GM23338 (cell line): ENCODE measurements around the gene GATAD2B. TPM values are rescaled to one million over a fixed set of nuclear protein-coding genes. Genes with fewer than 3 reads are reported as not detected.
A peak's percentile ranks its signal among the peaks of the same experiment; 100 is the strongest.

ENCODE experiments used
- ATAC-seq: fragments of 200-7000 bp; cut with Tn5 transposase; 3 replicates; pipeline ENCODE4 v1.9.1; 2020
- DNase-seq: peaks from one replicate; pipeline ENCODE4 v3.0.0-alpha.2; 2015; ENCODE audit warnings: low spot score
- H2AFZ ChIP-seq: fragments of 200-600 bp; sonication (generic); 2 replicates; pipeline ENCODE4 v1.8.0; 2016; ENCODE audit warnings: antibody characterized with exemption, mild to moderate bottlenecking, moderate library complexity
- H3F3A ChIP-seq: fragments of 200-600 bp; sonication (generic); replicated peaks from 2 replicates; pipeline ENCODE4 v1.8.0; 2017; ENCODE audit warnings: antibody characterized with exemption, mixed run types, low read depth
- H3K27ac ChIP-seq: fragments of 200-600 bp; sonication (generic); 2 replicates; pipeline ENCODE4 v1.6.1; 2016; ENCODE audit warnings: low read depth
- H3K27me3 ChIP-seq: fragments of 200-600 bp; sonication (generic); 2 replicates; pipeline ENCODE4 v1.8.0; 2016; ENCODE audit warnings: mild to moderate bottlenecking, mixed run types, moderate library complexity; ENCODE audit not compliant: insufficient read depth
- H3K36me3 ChIP-seq: fragments of 200-600 bp; sonication (generic); 2 replicates; pipeline ENCODE4 v1.8.0; 2016; ENCODE audit warnings: mild to moderate bottlenecking; ENCODE audit not compliant: insufficient read depth
- H3K4me1 ChIP-seq: fragments of 200-600 bp; sonication (generic); 2 replicates; pipeline ENCODE4 v1.8.0; 2016; ENCODE audit warnings: mild to moderate bottlenecking, moderate library complexity; ENCODE audit not compliant: insufficient read depth
- H3K4me2 ChIP-seq: fragments of 200-600 bp; sonication (generic); 2 replicates; pipeline ENCODE4 v1.7.1; 2017; ENCODE audit warnings: mixed run types
- H3K4me3 ChIP-seq: fragments of 200-600 bp; sonication (generic); 2 replicates; pipeline ENCODE4 v1.6.1; 2016; ENCODE audit warnings: mixed run types
- H3K79me2 ChIP-seq: fragments of 200-600 bp; sonication (generic); replicated peaks from 2 replicates; pipeline ENCODE4 v1.8.0; 2017; ENCODE audit warnings: mild to moderate bottlenecking; ENCODE audit not compliant: insufficient read depth
- H3K9me2 ChIP-seq: fragments of 200-600 bp; sonication (generic); 2 replicates; pipeline ENCODE4 v1.8.0; 2017; ENCODE audit not compliant: insufficient read depth
- H4K20me1 ChIP-seq: fragments of 200-600 bp; sonication (generic); replicated peaks from 2 replicates; pipeline ENCODE4 v1.8.0; 2017; ENCODE audit warnings: mild to moderate bottlenecking; ENCODE audit not compliant: insufficient read depth
- H3K27ac Mint-ChIP-seq: 2 replicates; pipeline ENCODE4 v1.8.0; 2020; ENCODE audit warnings: inconsistent platforms, mild to moderate bottlenecking, moderate library complexity, mixed read lengths
- H3K27me3 Mint-ChIP-seq: 3 replicates; pipeline ENCODE4 v1.8.0; 2022; ENCODE audit warnings: low read depth, mild to moderate bottlenecking, moderate library complexity, mixed read lengths, inconsistent platforms; ENCODE audit not compliant: insufficient read depth, poor library complexity
- H3K36me3 Mint-ChIP-seq: 3 replicates; pipeline ENCODE4 v1.8.0; 2021; ENCODE audit warnings: low read depth, mild to moderate bottlenecking, inconsistent platforms, moderate library complexity, mixed read lengths
- H3K4me1 Mint-ChIP-seq: 3 replicates; pipeline ENCODE4 v1.8.0; 2020; ENCODE audit warnings: mild to moderate bottlenecking, inconsistent platforms, mixed read lengths
- H3K4me3 Mint-ChIP-seq: 3 replicates; pipeline ENCODE4 v1.8.0; 2021; ENCODE audit warnings: moderate library complexity, mild to moderate bottlenecking, inconsistent platforms, mixed read lengths
- H3K9me3 Mint-ChIP-seq: 3 replicates; pipeline ENCODE4 v1.8.0; 2020; ENCODE audit warnings: moderate library complexity, mild to moderate bottlenecking, inconsistent platforms, mixed read lengths
- CREB1 ChIP-seq: fragments of 250-450 bp; sonication (Bioruptor Pico); IDR thresholded peaks from 2 replicates; pipeline ENCODE4 v1.5.0; 2020; ENCODE audit warnings: low read depth, mild to moderate bottlenecking, moderate library complexity
- CTCF ChIP-seq, 2 experiments: fragments of 200-600 bp in 1 of 2; sonication (generic) in 1 of 2; conservative IDR thresholded peaks; 2 replicates each; pipeline versions ENCODE4 v1.5.1 to v1.6.1; 2016 to 2017; ENCODE audit warnings: antibody characterized with exemption in 2 of 2, low read depth in 2 of 2, mild to moderate bottlenecking in 2 of 2, moderate library complexity in 1 of 2
- ETS1 ChIP-seq: IDR thresholded peaks from 2 replicates; pipeline ENCODE4 v1.6.1; 2016; ENCODE audit warnings: antibody characterized with exemption
- EZH2 ChIP-seq: fragments of 200-600 bp; sonication (generic); IDR thresholded peaks from one replicate; pipeline ENCODE4 v1.8.0; 2017; ENCODE audit warnings: antibody characterized with exemption, mild to moderate bottlenecking, low read depth; ENCODE audit not compliant: unreplicated experiment
- NANOG ChIP-seq: IDR thresholded peaks from 2 replicates; pipeline ENCODE4 v1.6.1; 2016; ENCODE audit warnings: antibody characterized with exemption, borderline replicate concordance
- POLR2AphosphoS5 ChIP-seq: IDR thresholded peaks from 2 replicates; pipeline ENCODE4 v1.6.1; 2016; ENCODE audit warnings: antibody characterized with exemption, low read depth
- REST ChIP-seq: IDR thresholded peaks from one replicate; pipeline ENCODE4 v1.6.1; 2018; ENCODE audit warnings: antibody characterized with exemption; ENCODE audit not compliant: unreplicated experiment
- STAT1 ChIP-seq: IDR thresholded peaks from one replicate; pipeline ENCODE4 v1.6.1; 2016; ENCODE audit warnings: antibody characterized with exemption; ENCODE audit not compliant: unreplicated experiment
- ZNF114 ChIP-seq: fragments of 250-450 bp; sonication (Bioruptor Pico); IDR thresholded peaks from 2 replicates; pipeline ENCODE4 v1.5.0; 2020; ENCODE audit warnings: mild to moderate bottlenecking, moderate library complexity
- ZNF331 ChIP-seq: fragments of 250-450 bp; sonication (Bioruptor Pico); IDR thresholded peaks from 2 replicates; pipeline ENCODE4 v1.5.0; 2020; ENCODE audit warnings: low read depth, mild to moderate bottlenecking, moderate library complexity
- polyA plus RNA-seq: library from polyadenylated mRNA; unstranded; fragments of >200 nt; fragmentation: Nextera tagmentation; extraction: Ambion mirVana; gene quantifications from 2 replicates; pipeline ENCODE4 v1.2.1, GENCODE V29; 2016
- total RNA-seq: library from RNA; depleted of rRNA; stranded (reverse); fragments of >200 nt; shearing (Covaris generic); gene quantifications from 2 replicates; pipeline ENCODE4 v1.2.3, GENCODE V29; 2014

The GATAD2B gene
- total and polyA plus RNA-seq, 2 experiments from 2014 or later = 5.2 to 17.8 TPM

DNA sequence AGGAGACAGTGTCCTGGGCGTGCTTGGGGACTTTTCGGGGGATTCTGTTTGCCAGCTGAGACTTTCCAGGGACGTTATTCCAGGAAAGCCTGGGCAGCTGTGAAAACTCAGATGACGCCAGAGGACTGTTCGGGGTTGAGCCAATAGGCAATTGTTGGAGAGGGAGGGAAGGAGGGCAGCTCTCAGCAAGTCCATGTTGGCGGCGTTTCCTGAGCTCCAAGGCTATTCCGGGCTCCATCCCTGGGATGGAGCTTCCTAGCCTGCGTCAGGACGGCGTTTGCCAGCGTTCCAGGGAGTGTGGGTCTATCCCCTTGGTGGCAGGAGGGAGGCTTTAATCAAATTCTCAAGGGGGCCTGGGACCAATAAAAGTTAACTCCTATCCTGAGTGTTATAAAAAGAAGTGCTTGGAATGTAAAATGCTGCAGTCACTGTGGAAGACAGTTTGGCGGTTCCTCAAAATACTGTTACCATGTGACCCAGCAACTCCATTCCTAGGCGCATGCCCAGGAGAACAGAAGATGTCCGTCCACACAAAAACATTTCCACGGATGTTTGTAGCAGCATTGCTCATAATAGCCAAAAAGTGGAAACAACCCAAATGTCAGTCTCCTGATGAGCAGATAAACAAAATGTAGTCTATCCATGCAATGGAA lies 132.3 kb downstream of the GATAD2B start:
- H2AFZ ChIP-seq = peak overlapping the region; percentile 90
- DNase-seq = no peak
- peaks cover 15% of the 10 kb centered on the region for H3K27me3 Mint-ChIP-seq
- H3K36me3 Mint-ChIP-seq = no peaks in the 10 kb centered on the region
- H3K4me1 ChIP-seq = peaks cover 19% of the 10 kb centered on the region
- H3K4me3 ChIP-seq = no peak overlapping the region
- H3K79me2 ChIP-seq = no peaks in the 10 kb centered on the region
- no peaks in the 10 kb centered on the region for H3K9me3 Mint-ChIP-seq
- no peaks in the 10 kb centered on the region for H3K27me3 ChIP-seq
- TF ChIP-seq REST (no peak), ZNF331 (CRISPR knock-in tag) (no peak), STAT1 (no peak), ETS1 (no peak), EZH2 (no peak), CREB1 (no peak), CTCF (conservative IDR thresholded peaks at IDR 0.05; ENCODE audit: low read depth in 2 of 2) (no peak), NANOG (no peak)
- no peak overlapping the region for H3K27ac ChIP-seq
- ATAC-seq = no peak
- no peak overlapping the region for H3K27ac Mint-ChIP-seq
- 0 out of 2 replicates have a peak, but pooled peaks cover 12% of the 10 kb centered on the region for H3F3A ChIP-seq
- no peaks in the 10 kb centered on the region for H3K9me2 ChIP-seq
- H4K20me1 ChIP-seq = no peaks in the 10 kb centered on the region
- H3K4me3 Mint-ChIP-seq = no peak overlapping the region
- peaks cover 31% of the 10 kb centered on the region for H3K4me1 Mint-ChIP-seq
- no peak overlapping the region for H3K4me2 ChIP-seq
- no peaks in the 10 kb centered on the region for H3K36me3 ChIP-seq

DNA sequence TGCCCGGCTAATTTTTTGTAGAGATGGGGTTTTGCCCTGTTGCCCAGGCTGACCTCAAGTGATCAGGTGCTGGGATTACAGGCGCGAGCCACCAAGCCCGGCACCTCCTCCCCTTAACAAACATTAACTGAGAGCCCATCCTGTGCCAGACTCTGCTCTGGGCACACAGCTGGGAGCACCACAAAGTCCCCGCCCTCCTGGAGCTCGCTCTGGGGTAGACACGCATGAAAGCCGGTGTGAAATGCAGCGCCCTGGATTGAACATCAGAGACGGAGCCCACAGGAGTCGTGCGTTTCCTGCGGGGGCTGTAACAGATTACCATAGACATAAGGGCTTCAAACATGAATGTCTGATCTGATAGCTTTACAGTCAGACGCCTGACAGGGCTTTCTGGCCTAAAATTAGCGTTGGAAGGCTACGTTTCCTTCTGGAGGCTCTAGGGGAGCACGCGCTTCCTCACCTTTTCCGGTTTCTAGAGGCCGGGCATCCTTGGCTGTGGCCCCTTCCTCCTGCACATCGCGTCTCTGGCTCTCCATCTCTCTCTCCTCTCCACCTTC lies 133.2 kb downstream of the GATAD2B start:
- Histone ChIP-seq H4K20me1 (no peaks in the 10 kb centered on the region), H3K4me3 (no peak overlapping the region), H3K9me2 (no peaks in the 10 kb centered on the region), H3K27me3 (no peaks in the 10 kb centered on the region), H3F3A (peaks cover 15% of the 10 kb centered on the region; the same call in 1 of the 2 replicates), H3K4me2 (no peak overlapping the region), H2AFZ (peak overlapping the region; percentile 90), H3K4me1 (peaks cover 16% of the 10 kb centered on the region), H3K79me2 (no peaks in the 10 kb centered on the region), H3K27ac (no peak overlapping the region), H3K36me3 (no peaks in the 10 kb centered on the region)
- peak; percentile 39 for DNase-seq
- Mint-ChIP-seq H3K27me3 (peaks cover 13% of the 10 kb centered on the region), H3K27ac (no peak overlapping the region), H3K4me3 (no peak overlapping the region), H3K36me3 (no peaks in the 10 kb centered on the region), H3K9me3 (no peaks in the 10 kb centered on the region), H3K4me1 (peaks cover 25% of the 10 kb centered on the region)
- no peak for ATAC-seq
- TF ChIP-seq POLR2AphosphoS5 = no peak
- TF ChIP-seq STAT1 = no peak
- no peak for TF ChIP-seq CREB1
- TF ChIP-seq ZNF114 (CRISPR knock-in tag) = no peak
- TF ChIP-seq REST = no peak
- TF ChIP-seq NANOG = no peak
